ENCODE measurements around the gene LMNTD2. TPM values are rescaled to one million over a fixed set of nuclear protein-coding genes. Genes with fewer than 3 reads are reported as not detected.

The LMNTD2 gene
- total RNA-seq, 2 donors from 2014 or later: 8.7 to 19.2 TPM

- DNase-seq (ENCODE audit: low spot score): no peak
- Histone ChIP-seq H3K36me3 (peaks cover 4 to 18% of the 10 kb centered on the region in 2 donors), H3K27me3 (replicated peaks; ENCODE audit: insufficient read depth) (no peaks in the 10 kb centered on the region), H3K27ac (no peak overlapping the region), H3K9me3 (no peaks in the 10 kb centered on the region), H3K4me3 (no peak overlapping the region), H3K4me1 (replicated peaks) (peaks cover 9% of the 10 kb centered on the region)
- 80% methylated on average over 28 of the region's 28 CpGs for WGBS
- TF ChIP-seq CTCF (IDR thresholded peaks at IDR 0.05) (no peak), POLR2AphosphoS5 (IDR thresholded peaks at IDR 0.05) (no peak), POLR2A (IDR thresholded peaks at IDR 0.05) (no peak)
- intact Hi-C loops (cut with DNase I): no loop called here
Measured at GRCh38 chr11:530960-531831, 29.3 kb downstream of the LMNTD2 start.

DNA sequence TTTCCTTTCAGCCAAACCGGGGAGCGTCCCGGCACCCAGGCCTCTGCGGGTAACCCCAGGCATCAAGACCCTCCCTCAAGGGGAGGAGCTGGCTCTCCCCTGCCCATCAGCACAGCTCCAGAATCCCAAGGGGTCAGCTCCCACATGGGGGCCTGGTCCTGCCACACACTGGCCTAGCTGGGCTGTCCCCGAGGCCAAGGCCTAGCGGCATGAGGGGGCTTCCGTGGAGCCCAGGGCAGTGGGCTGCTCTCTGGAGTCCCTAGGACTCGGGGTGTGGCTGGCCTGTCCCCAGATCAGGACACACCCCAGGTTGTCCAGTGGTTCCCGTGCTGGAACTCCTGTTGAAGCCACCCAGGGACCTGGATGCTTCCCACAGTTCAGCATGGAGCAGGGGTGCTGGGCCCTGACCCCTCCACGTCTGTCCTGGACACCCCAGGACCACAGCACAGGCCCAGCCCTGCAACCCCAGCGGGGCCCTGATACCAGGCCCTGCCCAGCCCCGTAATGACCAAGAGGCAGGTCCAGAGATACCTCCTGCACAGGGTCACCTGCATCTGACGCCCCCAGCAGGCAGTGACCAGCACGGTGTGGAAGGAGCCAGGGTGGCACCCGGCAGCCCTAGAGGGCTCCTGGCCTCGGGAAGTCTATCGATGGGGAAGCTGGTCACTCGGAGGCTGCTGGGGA, 30.7 kb downstream of the LMNTD2 start:
- intact Hi-C loops (cut with DNase I): no loop called here
- 70% methylated on average over 13 of the region's 18 CpGs for WGBS
- no peaks in the 10 kb centered on the region for H3K27me3 ChIP-seq (replicated peaks; ENCODE audit: insufficient read depth)
- no peak for DNase-seq (ENCODE audit: low spot score)
- no peak overlapping the region for H3K4me3 ChIP-seq
- peaks cover 4 to 18% of the 10 kb centered on the region in 2 donors for H3K36me3 ChIP-seq
- H3K4me1 ChIP-seq (replicated peaks): peaks cover 9% of the 10 kb centered on the region
- TF ChIP-seq CTCF (IDR thresholded peaks at IDR 0.05): no peak
- no peak for TF ChIP-seq POLR2AphosphoS5 (IDR thresholded peaks at IDR 0.05)
- no peak for TF ChIP-seq POLR2A (IDR thresholded peaks at IDR 0.05)
- no peak overlapping the region for H3K27ac ChIP-seq
- no peaks in the 10 kb centered on the region for H3K9me3 ChIP-seq

- H3K9me3 ChIP-seq: no peaks in the 10 kb centered on the region
- DNase-seq (ENCODE audit: low spot score): no peak
- H3K27ac ChIP-seq: no peak overlapping the region
- intact Hi-C loops (cut with DNase I): no loop called here
- peaks cover 4 to 18% of the 10 kb centered on the region in 2 donors for H3K36me3 ChIP-seq
- H3K27me3 ChIP-seq (replicated peaks; ENCODE audit: insufficient read depth): no peaks in the 10 kb centered on the region
- H3K4me3 ChIP-seq: no peak overlapping the region
- TF ChIP-seq CTCF (IDR thresholded peaks at IDR 0.05) (no peak), POLR2AphosphoS5 (IDR thresholded peaks at IDR 0.05) (no peak), POLR2A (IDR thresholded peaks at IDR 0.05) (no peak)
- WGBS: 74% methylated on average over 26 of the region's 29 CpGs
- peaks cover 6% of the 10 kb centered on the region for H3K4me1 ChIP-seq (replicated peaks)
Measured at GRCh38 chr11:528815-529727, 31.5 kb downstream of the LMNTD2 start.

GRCh38 chr11:528166-528814, 32.2 kb downstream of the LMNTD2 start:
- WGBS: 73% methylated on average over 21 of the region's 30 CpGs
- DNase-seq (ENCODE audit: low spot score): no peak
- Histone ChIP-seq H3K9me3 (no peaks in the 10 kb centered on the region), H3K4me3 (no peak overlapping the region), H3K27ac (no peak overlapping the region), H3K27me3 (replicated peaks; ENCODE audit: insufficient read depth) (no peaks in the 10 kb centered on the region), H3K36me3 (peaks cover 4 to 15% of the 10 kb centered on the region in 2 donors), H3K4me1 (replicated peaks) (no peaks in the 10 kb centered on the region)
- TF ChIP-seq CTCF (IDR thresholded peaks at IDR 0.05) (no peak), POLR2AphosphoS5 (IDR thresholded peaks at IDR 0.05) (no peak), POLR2A (IDR thresholded peaks at IDR 0.05) (no peak)
- intact Hi-C loops (cut with DNase I): no loop called here
